Left ventricle myocardium superior (tissue), 1 donor: ENCODE data around the gene HBE1. TPM values are rescaled to one million over a fixed set of nuclear protein-coding genes. Genes with fewer than 3 reads are reported as not detected.

ENCODE experiments used
- ATAC-seq: fragments of 200-7000 bp; cut with Tn5 transposase; one replicate; pipeline ENCODE4 v1.9.1; 2020; ENCODE audit warnings: mild to moderate bottlenecking, moderate library complexity
- DNase-seq: peaks from one replicate; pipeline ENCODE4 v3.0.0-alpha.2; 2020
- intact Hi-C: fragments of 100-400 bp; cut with micrococcal nuclease; formaldehyde crosslinking; loops from one replicate; pipeline ENCODE4 v1.11.0; 2022
- total RNA-seq: library from RNA; stranded (reverse); fragmentation: NEBNext Ultra II Directional; extraction: Animal tissue kit (Norgen Biotek cat#: 25700); gene quantifications from one replicate; pipeline ENCODE4 v1.2.1, GENCODE V29; 2021
- donor health status: DM: no; HTN: yes; CAD: no; lungs with severe emphysema.

Gene HBE1
- total RNA-seq, 1 donor from 2014 or later: not detected

DNA sequence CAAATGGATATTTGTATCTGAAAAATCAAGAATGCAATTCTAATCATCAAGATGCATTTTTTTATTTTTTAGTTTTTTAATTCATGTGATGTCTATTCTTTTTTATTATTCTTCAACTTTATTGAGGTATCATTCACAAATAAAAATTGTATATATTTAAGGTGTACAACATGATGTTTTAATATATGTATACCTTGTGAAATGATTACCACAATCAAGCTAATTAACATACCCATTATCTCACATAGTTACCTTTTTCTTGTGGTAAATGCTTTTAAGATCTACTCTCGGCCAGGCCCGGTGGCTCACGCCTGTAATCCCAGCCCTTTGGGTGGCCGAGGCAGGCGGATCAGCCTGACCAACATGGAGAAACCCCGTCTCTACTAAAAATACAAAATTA is 46.6 kb downstream of the HBE1 start:
- DNase-seq: no peak
- no peak for ATAC-seq
- intact Hi-C loops: no loop called here

Other genes starting within 250 kb of the HBE1 start
- not detected for gene OR52J3, start 223.4 kb downstream of the HBE1 start, total RNA-seq
- gene OR52E2, start 210.3 kb downstream of the HBE1 start, total RNA-seq: not detected
- gene OR52E1, start 200.4 kb downstream of the HBE1 start, total RNA-seq: not detected
- not detected for gene OR52A5, start 131.6 kb downstream of the HBE1 start, total RNA-seq
- not detected for gene OR52A1, start 115.2 kb downstream of the HBE1 start, total RNA-seq
- gene OR51V1, start 69.3 kb downstream of the HBE1 start, total RNA-seq: not detected
- 61.2 TPM for gene HBB, start 42.9 kb downstream of the HBE1 start, total RNA-seq
- not detected for gene HBD, start 35.5 kb downstream of the HBE1 start, total RNA-seq
- not detected for gene HBG1, start 20.1 kb downstream of the HBE1 start, total RNA-seq
- gene HBG2, start 15.2 kb downstream of the HBE1 start, total RNA-seq: not detected
- not detected for gene OR51B4, start 32.0 kb upstream of the HBE1 start, total RNA-seq
- not detected for gene OR51B2, start 54.4 kb upstream of the HBE1 start, total RNA-seq
- gene OR51B5, start 73.6 kb upstream of the HBE1 start, total RNA-seq: not detected
- gene OR51B6, start 81.6 kb upstream of the HBE1 start, total RNA-seq: not detected
- gene OR51M1, start 113.9 kb upstream of the HBE1 start, total RNA-seq: not detected
- not detected for gene OR51Q1, start 152.2 kb upstream of the HBE1 start, total RNA-seq
- gene OR51I1, start 171.6 kb upstream of the HBE1 start, total RNA-seq: not detected
- not detected for gene OR51I2, start 179.4 kb upstream of the HBE1 start, total RNA-seq
- gene OR52D1, start 218.7 kb upstream of the HBE1 start, total RNA-seq: not detected
- not detected for gene UBQLN3, start 240.0 kb upstream of the HBE1 start, total RNA-seq
- 0.17 TPM for gene UBQLNL, start 246.8 kb upstream of the HBE1 start, total RNA-seq